GM19351 (cell line): ENCODE measurements around the gene NR5A1.

Experiments used
- ATAC-seq: cut with Tn5 transposase; IDR thresholded peaks from one replicate; pipeline ENCODE4 v1.9.1; 2021; ENCODE audit warnings: mild to moderate bottlenecking, moderate library complexity; ENCODE audit not compliant: unreplicated experiment

The NR5A1 gene

DNA sequence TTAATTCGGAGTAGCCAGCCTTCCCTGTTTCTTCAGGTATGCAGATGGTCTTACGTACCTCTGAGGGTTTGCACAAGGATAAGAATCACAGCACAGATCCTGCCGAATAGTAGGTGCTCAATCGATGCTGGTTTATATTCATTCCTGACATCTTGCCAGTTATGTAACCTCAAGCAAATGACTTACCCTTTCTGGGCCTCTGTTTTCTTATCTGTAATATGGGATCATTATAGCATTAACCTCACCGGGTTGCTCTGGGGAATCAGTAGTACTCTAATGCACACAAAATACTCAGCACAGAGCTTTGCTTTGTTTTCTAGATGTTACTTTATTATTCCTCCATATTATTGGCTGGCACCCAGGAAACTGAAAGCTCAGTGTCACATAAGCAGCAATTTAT lies 7.7 kb upstream of the NR5A1 start:
- no peak for ATAC-seq

DNA sequence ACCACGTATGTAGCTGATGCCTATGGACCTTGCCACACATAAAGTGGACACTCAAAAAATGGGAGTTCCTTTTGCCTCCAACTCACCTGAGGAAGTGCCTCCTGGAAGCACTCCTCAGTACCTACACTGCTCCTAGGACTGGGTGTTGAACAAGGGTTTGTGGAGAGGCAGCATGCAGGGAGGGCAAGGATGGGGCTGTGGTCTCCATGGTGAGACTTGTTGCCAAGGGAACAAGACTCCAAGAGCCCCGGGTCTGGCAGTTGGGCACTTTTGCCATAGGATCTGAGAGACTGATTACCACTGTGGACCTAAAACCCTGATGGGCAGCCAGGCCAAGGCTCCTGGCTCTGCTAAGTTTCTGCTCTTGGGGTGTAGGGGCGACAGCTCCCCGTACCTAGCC lies 6.9 kb upstream of the NR5A1 start:
- no peak for ATAC-seq

DNA sequence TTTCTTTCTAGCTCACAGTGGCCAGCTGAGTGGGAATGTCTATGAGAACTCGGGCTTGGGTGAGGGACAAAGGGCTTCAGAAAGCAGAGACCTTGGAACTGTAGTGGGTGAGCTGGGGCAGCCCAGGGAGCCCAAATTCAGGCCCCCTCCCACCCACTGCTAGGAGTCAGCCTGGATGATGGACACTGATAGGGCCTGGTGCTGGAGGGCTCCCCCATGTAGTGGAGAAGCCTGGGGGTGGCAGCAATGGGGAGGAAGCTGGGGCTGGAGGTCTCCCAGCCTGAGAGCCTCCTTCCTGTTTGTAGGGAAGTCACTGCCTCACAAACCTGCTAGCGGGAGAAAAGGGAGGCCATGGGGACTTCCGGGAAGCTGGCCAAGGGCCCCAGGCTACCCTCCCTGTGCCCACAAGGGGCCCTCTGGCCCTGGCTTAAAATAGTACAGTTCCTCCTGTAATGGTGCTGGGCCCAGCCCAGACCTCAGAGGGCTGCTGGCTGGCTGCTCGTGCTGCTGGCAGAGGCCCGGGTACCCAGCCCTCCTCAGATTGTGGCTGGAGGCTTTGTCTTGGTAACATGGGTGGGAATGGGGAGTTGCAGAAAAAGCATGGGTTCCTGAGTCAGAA lies 6.3 kb upstream of the NR5A1 start:
- ATAC-seq, result no peak

DNA sequence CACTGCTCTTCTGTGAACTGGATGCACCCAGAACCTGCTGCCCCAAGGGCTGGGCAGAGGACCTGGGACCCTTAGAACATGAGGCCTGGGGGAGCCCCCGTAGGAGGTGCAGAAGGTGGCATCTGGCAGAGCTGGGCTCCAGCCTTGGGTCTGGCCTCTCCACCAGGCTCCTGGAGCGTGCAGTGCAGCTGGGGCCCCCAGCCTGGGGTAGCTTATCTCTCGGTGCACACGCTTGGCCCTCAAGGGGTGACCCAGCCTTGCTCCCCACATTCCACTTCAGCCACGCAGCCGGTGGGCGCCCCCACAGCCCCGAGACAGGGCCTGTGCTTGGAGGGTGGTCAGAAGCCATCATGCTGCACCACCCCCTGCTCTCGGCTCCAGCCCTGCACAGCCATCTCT lies 5.6 kb upstream of the NR5A1 start:
- no peak for ATAC-seq

DNA sequence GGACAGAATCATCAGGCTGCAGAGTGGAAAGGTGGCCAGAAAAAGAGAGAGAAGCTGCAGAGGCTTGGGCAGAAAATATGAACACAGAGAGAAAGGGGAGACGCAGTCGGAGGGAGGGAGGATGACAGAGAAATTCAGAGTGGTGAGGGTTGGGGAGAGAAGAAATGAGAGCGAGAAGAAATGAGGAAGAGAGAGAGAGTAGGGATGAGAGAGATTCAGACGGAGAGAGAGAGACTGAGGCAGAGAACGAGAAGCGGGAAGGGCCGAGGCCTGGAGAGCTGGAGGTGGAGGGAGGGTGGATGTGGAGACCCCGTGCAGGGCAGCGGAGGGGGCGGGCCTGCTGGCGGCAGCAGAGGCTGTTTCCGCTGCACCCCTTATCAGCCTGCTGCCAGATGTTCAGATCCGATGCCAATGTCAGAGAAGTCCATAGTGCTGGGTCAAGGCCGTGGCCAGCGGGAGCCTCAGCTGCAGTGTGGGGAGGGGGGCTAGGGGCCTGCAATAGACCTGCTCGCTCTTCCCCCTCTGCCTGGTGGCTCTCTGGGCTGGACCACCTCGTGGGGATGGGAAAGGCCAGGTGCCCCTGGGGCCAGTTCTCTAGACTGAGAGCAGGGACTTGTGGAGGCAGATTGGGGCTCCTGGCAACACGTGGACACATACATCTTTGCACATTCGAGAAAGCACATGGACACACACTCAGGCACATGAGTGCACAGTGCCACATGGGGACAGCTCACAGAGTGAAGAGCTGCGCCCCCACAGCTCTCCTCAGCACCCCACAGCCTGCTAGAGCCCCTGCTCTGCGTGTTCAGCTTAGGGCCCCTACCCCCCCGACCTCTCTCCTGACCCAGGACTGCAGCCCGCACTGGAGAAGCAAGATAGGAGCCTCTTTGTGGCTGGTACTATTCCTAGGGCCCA lies 4.9 kb upstream of the NR5A1 start:
- ATAC-seq, result no peak

DNA sequence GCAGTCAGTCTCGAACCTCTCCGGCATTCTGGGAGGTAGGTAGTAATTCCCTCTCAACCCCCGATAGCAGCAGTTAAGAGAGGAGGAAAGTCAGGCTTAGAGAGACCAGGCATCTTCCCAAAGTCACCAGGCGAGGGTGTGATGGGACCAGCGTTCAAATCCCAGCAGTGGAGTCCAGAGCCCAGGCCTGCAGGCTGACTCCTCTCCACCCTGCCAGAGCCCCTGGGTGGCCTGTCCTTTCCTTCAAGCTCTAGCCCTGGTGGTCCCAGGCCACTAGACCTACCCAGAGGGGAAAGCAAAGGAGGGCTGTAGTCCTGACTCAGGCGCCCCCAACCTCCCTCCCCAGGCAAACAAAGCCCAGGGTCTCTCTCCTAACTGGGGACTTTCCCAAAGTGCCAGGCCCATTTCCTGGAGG lies 4.2 kb upstream of the NR5A1 start:
- ATAC-seq, result no peak

DNA sequence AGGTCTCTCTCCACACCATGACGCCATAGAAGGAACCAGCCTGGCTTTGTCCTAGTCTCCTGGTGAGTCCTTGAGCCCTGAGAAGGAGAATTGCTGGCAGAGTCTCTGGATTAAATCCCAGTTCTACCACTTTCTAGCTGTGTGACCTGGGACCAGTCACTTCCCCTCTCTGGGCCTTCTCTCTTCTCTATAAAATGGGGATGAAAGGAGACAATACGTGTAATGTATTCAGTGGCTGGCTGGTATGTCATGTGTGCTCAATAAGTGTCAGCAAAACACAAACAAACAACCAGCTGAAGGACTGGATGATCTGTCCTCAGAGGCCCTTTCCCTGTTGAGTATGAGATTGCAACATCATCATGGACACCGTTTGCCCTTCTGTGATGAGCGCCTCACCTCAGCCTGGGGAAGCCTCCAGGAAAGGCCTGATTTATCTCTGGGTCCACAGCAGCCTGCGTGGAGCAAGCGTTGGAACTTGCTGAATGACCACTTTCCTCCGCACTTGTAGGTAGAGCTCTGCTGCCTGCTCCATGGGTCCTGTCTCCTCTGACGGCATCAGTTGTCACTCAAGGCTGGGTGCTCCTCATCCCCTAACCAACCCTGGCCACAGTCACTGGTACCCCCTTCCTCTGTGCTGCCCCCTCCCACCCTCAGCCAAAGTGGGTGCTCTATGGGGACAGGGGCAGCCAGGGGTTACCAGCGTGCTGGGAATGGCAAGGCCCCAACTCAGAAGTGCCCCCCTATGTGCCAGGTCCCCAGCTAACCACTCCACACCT lies 3.6 kb upstream of the NR5A1 start:
- ATAC-seq, result no peak

DNA sequence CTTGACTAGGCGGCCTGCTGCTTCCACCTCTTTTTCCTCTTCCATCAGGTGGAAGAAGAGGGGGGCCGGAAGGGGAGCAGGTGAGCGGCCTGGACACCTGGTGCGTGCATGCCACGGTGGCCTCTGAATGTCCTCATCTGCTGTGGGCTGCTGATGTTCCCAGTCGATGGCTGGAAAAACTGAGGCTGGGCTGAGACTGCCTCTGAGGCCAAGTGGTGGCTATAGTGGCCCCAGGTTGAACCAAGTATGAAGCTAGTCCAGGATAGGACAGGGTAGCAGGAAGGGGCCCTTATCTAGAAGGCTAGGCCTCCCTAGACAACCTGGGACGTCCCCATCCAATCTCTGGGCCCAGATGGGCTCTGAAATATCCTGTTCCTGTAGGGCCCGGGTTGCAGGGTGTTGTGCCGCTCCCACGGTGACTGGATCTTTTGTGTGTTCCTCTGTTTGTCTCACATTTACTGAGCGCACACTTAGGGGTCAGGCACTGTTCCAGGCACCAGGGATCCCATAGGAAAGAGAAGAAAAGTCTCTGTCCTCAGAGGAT lies 753 bp upstream of the NR5A1 start:
- no peak for ATAC-seq

DNA sequence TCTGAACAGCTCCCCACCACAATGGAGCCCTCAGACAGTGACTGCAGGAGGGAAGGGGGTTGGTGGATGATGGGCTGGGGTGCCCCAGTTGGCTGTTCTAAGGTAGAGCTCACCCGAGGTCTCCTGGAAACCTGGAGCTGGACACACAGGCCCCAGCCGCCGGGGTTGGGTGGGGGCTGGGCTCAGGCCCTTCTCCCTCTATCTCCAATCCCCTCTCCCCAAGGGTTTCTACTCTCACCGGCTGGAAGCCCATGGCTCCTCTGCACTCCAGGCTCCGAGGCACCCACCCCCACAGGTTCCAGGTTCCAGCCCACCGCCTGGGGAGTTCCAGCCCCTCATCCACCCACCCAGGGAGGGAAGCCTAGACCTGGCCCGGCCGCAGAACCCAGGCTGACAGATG lies 766 bp downstream of the NR5A1 start:
- ATAC-seq, result no peak

DNA sequence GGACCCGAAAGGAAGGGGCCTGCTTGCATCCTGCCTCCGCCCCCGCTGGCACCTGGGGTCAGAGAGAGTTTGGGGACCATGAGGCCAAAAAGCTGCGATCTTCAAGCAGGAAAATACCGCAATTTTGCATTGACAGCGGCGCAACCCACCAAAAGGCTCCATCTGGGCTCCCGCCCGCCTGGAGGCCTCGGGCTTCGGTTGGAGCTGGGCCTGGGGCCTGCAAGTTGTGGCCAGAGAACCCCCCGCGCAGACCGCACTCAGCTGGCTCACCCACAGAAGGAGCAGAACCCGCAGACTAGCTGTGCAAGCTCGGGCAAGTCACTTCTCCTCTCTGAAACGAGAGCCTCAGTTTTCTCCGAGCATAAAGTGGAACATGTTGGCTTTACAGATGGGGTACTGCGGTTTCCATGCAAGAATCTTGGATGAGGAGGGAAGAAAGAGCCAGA lies 1.3 kb downstream of the NR5A1 start:
- ATAC-seq, result no peak

DNA sequence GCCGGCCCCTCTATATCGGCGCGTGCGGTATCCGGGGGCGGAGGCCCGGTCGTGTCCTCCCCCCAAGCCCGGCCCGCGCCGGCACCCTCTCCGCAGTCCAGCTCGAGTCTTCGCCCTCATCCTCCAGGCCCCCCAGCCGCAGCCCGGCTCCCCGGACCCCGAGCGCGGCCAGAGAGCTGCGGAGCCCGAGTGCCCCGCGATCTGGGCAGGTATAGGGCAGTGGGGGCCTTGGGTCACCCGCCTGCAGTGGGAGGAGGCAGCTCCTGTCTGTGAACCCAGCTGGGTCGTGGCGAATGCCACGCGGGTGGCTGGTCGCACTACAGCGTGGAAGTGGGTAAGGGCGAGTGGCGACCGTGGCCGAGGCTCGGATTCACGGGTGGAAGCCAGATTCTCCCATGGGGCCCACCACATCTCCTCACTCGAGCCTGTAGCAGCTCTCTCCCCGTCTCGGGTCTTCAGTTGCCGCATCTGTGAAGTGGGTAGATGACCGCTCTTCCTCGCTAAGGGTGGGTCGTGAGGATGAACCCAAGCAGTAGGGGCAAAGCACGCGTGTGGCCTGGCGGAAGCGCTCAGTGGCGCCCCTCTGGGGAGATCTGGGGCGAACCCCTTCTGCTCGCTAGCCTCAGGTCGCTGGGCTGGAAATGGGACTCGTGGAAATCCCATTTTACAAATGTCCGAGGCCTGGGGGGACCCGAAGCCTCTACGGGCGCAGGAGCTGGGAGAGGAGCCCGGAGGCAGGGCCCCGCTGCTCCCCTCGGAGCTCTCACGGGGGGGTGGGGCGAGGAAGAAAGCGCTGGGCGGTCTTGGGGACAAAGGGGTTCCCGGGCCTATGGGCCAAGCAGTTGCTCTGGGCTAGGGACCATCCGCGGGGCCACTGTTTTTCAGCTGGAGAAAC lies 1.9 kb downstream of the NR5A1 start:
- ATAC-seq, result no peak

DNA sequence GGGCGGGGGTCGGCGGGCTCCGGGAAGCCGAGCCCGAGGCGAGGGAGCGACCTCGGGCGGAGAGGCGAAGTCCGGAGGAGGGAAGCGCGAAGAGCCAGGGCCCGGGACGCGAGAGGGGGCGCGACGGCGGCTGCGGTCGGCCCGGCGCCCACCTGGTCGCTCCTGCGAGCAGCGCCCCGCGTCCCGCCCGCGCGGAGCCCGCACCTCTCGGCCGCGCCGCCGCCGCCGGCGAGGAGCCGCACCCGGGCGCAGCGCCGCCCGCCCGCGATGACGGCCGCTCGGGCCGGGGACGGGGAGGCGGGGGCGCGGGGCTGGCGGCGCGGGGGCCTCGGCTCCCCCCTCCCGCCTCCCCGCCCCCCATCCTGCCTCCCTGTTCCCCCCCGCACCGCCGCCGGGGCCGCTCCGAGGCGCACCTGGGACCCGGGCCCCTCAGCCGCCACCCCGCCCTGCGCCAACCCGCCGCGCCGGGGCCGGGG lies 2.6 kb downstream of the NR5A1 start:
- ATAC-seq, result no peak

DNA sequence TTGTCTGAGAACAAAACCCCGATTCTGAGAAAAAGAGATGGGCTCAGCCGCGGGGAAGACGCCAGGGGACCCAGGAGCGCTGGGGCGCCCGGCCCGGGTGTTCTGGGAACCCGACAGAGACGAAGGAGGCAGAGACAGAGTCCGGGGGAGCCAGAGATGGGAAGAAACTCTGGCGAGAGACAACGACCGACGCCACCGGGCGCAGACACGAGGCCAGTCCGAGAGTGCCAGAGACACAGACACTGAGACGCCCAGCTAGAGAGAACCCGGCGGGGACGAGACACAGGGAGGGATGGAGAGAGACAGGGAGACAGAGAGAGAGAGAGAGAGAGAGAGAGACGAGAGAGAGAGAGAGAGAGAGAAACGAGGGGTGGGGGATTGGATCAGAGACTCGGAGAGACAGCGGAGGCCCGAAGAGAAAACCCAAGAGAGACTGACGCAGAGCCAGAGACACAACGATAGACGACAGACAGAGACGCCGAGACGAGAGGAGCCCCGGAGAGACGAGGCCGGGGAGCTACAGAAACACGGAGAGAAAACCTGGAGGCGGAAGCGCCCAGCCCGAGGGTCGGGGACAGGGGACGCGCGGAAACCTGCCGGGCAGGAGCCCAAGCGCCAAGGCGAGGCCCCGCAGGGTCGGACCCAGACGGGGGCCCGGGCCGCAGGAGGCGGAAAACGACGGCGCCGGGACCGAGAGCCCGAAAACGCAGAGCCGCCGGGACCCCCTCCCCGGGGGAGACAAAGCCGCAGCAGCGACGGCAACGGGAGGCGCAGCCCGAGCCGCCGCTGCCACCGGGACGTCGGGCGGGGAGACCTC lies 3.3 kb downstream of the NR5A1 start:
- ATAC-seq, result no peak

DNA sequence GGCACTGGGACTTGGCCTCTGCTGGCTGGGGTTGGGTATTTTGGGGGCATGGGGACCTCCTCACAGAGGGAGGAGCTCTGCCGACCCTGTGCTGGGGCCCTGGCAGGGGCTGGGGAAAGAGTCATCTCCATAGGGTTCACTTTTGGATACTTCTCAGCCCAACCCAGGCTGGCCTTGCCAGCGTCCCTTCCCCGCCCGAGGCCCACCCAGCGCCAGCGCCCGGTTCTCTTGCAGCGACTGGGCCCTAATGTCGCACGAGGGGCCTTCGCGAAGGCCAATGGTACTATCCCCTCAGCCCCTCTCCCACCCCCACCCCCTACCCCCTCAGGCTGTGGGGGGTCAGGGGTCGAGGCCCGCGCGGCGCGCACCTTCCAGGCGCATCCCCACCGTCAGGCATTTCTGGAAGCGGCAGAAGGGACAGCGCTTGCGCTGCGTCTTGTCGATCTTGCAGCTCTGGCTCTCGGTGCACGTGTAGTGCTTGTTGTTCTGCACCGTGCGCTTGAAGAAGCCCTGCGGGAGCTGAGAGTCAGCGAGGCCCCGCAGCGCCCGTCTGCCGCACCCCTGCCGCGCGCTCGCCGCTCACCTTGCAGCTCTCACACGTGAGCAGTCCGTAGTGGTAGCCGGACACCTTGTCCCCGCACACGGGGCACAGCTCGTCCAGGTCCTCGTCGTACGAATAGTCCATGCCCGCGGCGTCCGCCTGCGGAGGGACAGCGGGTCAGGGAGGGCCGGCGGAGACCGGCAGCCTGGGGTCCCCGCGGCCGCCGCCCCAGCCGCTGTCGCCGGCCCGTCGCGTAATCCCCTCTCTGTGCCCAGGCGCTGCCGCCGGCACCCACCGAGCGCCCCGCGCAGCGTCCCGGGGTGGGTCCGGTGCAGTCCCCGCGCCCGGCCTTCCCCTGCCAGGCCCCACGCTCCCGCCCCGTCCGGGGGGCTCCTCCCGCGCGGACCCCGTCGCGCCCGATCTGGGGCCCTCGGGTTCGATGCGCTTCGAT lies 4.2 kb downstream of the NR5A1 start:
- ATAC-seq, result no peak

DNA sequence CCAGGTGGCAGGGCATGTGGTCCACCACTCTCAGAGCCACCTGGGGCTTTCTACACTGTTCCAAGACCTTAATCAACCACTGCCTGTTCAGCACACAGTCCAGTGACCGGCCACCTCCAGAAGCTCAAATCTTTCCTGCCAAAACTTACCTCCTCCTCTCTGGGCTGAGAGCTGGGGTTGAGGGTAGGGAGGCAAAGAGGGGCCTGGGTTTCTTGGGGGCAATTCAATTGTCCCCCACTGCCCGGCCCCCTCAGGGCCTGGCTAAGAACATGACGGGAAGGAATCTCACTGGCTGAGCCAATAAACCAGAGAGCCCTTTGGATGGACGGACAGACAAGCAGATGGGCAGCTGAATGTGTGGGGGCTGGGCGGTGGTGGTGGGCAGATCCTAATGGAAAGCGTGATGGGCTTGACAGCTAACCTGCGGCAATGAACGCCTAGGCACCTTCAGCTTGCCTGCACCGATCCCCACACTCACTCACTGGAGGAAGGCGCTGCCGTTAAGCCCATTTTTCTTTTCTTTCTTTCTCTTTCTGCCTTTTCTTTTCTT lies 5.4 kb downstream of the NR5A1 start:
- no peak for ATAC-seq

DNA sequence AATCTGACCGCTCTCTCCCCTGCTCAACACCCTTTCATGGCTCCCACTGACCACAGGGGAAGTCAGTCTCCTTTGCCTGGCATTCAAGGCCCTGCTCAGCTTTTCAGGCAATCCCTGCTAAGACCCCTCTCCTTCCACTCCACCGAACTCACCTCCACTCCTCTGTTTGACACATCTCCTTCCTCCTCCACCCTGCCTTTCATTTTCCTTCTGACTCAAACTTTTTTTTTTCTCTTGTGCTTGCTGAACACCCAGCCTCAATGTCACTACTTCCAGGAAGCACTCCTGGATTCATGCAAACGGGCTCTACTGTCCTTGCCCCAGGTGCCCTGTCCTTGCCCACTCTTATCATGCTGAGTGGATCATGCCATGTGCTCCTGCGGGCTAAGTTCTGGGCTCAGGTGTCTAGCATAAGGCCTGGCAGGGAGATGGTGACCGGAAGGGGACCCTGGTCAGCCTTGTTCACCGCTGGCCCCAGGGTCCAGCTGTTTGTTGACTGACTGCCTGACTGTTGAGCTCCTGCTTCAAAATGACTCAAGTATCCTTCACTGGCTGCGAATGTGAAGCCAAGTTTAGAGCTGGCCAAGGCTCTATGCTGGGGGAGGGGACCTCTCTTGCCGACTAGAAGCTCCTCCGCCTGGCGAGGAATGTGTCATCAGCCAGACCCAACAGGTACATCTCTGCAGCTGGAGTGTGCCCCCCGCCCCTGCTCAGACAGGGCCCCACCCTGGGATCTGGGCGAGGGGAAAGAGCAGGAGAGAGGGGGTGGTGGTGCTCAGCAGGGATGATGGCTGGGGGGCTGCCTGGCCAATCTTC lies 6.2 kb downstream of the NR5A1 start:
- ATAC-seq, result no peak
